Panc1 (cell line): ENCODE results near the gene RORC. TPM values are rescaled to one million over a fixed set of nuclear protein-coding genes. Genes with fewer than 3 reads are reported as not detected.
"Not testable (repeated sequence)": the region's sequence is repeated elsewhere in the genome, so short reads cannot be mapped to it uniquely, and the experiment has no call there.

Experiments
- ATAC-seq: fragments of 200-7000 bp; cut with Tn5 transposase; 2 replicates; pipeline ENCODE4 v1.9.1; 2020; ENCODE audit warnings: mild to moderate bottlenecking, moderate library complexity
- BruUV-seq: library from RNA; stranded (reverse); fragments of 400-500 nt; replicated peaks from 2 replicates; lab custom pipeline; 2021; lab: Mats Ljungman, UMichigan
- CTCF ChIA-PET: fragments of 300-600 bp; sonication (Branson Sonifier 250); formaldehyde crosslinking; loops from one replicate; lab custom pipeline; 2022; ENCODE audit warnings: antibody characterized with exemption; lab: Charles Lee
- POLR2A ChIA-PET: fragments of 300-600 bp; sonication (Branson Sonifier 250); formaldehyde crosslinking; loops from one replicate; lab custom pipeline; 2022; ENCODE audit warnings: antibody characterized with exemption; lab: Charles Lee
- DNase-seq: peaks from one replicate; pipeline ENCODE4 v3.0.0-alpha.2; 2010; ENCODE audit warnings: low read depth, low spot score
- H3K27ac ChIP-seq: 2 replicates; pipeline ENCODE4 v1.5.1; 2011; ENCODE audit warnings: mild to moderate bottlenecking, low read length, inconsistent platforms
- H3K27me3 ChIP-seq: fragments of 200-500 bp; sonication (Bioruptor generic); 2 replicates; pipeline ENCODE4 v1.6.0; 2014; ENCODE audit warnings: low read length, inconsistent platforms; ENCODE audit not compliant: control insufficient read depth, insufficient read depth
- H3K36me3 ChIP-seq: fragments of 200-500 bp; sonication (Bioruptor generic); 2 replicates; pipeline ENCODE4 v1.5.1; 2014; ENCODE audit warnings: inconsistent platforms, mild to moderate bottlenecking, low read length, moderate library complexity; ENCODE audit not compliant: control insufficient read depth, insufficient read depth
- H3K4me1 ChIP-seq: 2 replicates; pipeline ENCODE4 v1.5.1; 2011; ENCODE audit warnings: inconsistent platforms, mild to moderate bottlenecking, low read length, moderate library complexity; ENCODE audit not compliant: control insufficient read depth, insufficient read depth
- H3K4me3 ChIP-seq, 2 experiments: 2 replicates each; pipeline ENCODE4 v1.5.1; 2011 to 2012; ENCODE audit warnings: low read depth in 2 of 2, low read length in 2 of 2, mild to moderate bottlenecking in 2 of 2, inconsistent platforms in 1 of 2, moderate library complexity in 1 of 2
- H3K9me3 ChIP-seq: fragments of 200-500 bp; sonication (Bioruptor generic); 2 replicates; pipeline ENCODE4 v1.5.1; 2014; ENCODE audit warnings: low read depth, mild to moderate bottlenecking, inconsistent platforms, low read length, moderate library complexity; ENCODE audit not compliant: control insufficient read depth, insufficient read depth
- POLR2AphosphoS5 ChIP-seq: IDR thresholded peaks from 2 replicates; pipeline ENCODE4 v1.6.1; 2012; ENCODE audit warnings: mild to moderate bottlenecking, low read depth, low read length, moderate library complexity
- SIN3A ChIP-seq: IDR thresholded peaks from 2 replicates; pipeline ENCODE4 v1.6.1; 2012; ENCODE audit warnings: low read depth, mild to moderate bottlenecking, low read length, moderate library complexity, borderline replicate concordance; ENCODE audit not compliant: insufficient read depth
- TCF7L2 ChIP-seq: IDR thresholded peaks from 2 replicates; pipeline ENCODE4 v1.6.1; 2011; ENCODE audit warnings: mild to moderate bottlenecking, low read depth, low read length, inconsistent platforms
- in situ Hi-C: cut with HindIII; loops from 2 replicates; pipeline ENCODE4 v1.10.0; 2016; ENCODE audit warnings: low sequenced_read_pairs, low pct_unique_long_range_greater_than_20kb
- intact Hi-C: fragments of 100-400 bp; cut with micrococcal nuclease; formaldehyde crosslinking; loops from one replicate; pipeline ENCODE4 v1.10.0; 2022; ENCODE audit not compliant: unreplicated experiment
- total RNA-seq: library from RNA; stranded (reverse); gene quantifications from one replicate; pipeline ENCODE4 v1.2.1, GENCODE V29; 2021; ENCODE audit not compliant: unreplicated experiment
- TF ChIP-seq, protein P1 (sequence below), 2 experiments: IDR thresholded peaks; 2 replicates each; pipeline ENCODE4 v1.6.1; 2011 to 2012; ENCODE audit warnings: low read depth in 2 of 2, control low read depth in 1 of 2, low read length in 1 of 2, mild to moderate bottlenecking in 1 of 2, moderate library complexity in 1 of 2; ENCODE audit not compliant: insufficient read depth in 1 of 2
- TF ChIP-seq, protein P2 (sequence below): fragments of 450-650 bp; IDR thresholded peaks from 2 replicates; pipeline ENCODE4 v1.5.1; 2017; ENCODE audit warnings: mild to moderate bottlenecking

The RORC gene
- total RNA-seq, 1 experiment from 2014 or later: not detected

DNA sequence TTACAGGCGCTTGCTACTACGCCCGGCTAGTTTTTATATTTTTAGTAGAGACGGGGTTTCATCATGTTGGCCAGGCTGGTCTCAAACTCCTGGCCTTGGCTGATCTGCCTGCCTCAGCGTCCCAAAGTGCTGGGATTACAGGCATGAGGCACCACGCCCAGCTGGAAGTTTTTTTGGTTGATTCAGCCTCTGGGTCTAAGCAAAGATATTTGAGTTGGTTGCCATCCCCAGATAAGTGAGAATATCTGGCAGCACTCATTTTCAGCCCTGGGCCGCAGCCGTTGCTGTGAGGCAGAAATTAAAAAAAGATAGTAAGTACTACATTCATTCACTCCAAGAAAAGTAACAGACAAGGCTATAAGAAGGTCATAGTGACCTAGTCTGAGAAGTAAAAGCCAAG is 23.9 kb upstream of the RORC start:
- H3K4me3 ChIP-seq, H3K27me3 ChIP-seq, H3K9me3 ChIP-seq, ATAC-seq, CTCF ChIA-PET, DNase-seq, H3K27ac ChIP-seq, intact Hi-C loops, H3K4me1 ChIP-seq, in situ Hi-C loops, BruUV-seq, H3K36me3 ChIP-seq: not testable (repeated sequence)
- POLR2A ChIA-PET: interaction anchor here (0.6 kb wide), 1 partner anchor 8 kb away, joined by 4 read pairs; no protein-coding TSS in a partner anchor

DNA sequence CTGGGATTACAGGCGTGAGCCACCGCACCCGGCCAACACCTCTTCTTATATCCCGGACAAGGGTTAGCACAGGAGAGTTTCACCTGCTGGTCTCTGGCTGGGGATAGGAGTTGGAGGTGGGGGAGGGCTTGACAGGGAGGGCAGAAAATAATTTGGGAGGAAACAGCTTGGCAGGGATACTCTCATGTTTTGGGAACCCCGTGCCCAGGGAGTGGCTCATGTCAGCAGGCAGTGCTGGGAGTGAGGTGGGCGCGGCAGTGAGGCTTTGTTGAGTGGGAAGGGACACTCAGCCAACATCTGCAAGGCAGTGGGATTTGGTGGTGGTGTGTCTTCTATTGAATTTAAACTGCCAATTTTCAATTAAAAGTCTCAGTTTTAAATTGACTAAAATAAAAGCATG is 23.1 kb upstream of the RORC start:
- POLR2A ChIA-PET: no interaction called here

DNA sequence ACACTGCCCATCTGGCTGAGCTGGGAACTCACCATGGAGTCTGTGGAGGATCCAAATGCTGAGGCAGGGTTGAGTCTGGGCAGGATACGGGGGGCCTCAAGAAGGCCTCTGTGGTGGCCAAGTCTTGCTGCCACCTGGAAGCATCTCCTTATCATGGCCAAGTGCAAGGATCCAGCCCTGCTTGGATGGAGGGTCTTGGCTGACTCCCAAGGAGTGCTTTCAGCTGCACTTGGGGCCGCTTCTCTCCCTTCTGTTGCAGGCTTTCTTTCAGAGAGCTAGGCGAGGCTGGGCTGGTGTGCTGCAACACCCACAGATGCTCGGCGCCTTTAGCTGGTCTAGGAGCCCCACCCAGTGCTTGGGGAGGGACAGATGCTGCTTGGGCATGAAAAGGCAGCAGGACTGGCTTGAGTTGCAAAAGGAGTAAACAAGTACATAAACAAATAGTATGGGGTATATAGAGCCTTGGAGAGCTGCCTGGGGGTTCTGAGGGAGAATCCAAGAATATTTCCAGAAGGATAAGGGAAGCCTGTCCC is 21.9 kb upstream of the RORC start, which contains the start of gene THEM5:
Gene THEM5 (minus strand): TSS at position 302 of the 533 bp plus-strand sequence. CDS start 147 bp downstream, at position 155.
- Histone ChIP-seq H3K36me3 (no peaks in the 10 kb centered on the region), H3K4me1 (no peaks in the 10 kb centered on the region), H3K9me3 (no peaks in the 10 kb centered on the region), H3K27me3 (no peaks in the 10 kb centered on the region), H3K4me3 (no peak within 1 kb of the TSS), H3K27ac (no peak within 1 kb of the TSS)
- no peak for TF ChIP-seq SIN3A
- no peak for TF ChIP-seq POLR2AphosphoS5
- ATAC-seq (peak; percentile 65; the same call in 1 of the 2 replicates), DNase-seq (no peak)
- intact Hi-C loops (no loop called here), in situ Hi-C loops (no loop called here)
- ChIA-PET CTCF (no interaction called here), POLR2A (no interaction called here)
- BruUV-seq: no TSS peak

More for the DNA sequence above, 23.1 kb upstream of the RORC start:
- TF ChIP-seq SIN3A (no peak), TCF7L2 (no peak), POLR2AphosphoS5 (no peak)
- TF ChIP-seq, protein P1, sequence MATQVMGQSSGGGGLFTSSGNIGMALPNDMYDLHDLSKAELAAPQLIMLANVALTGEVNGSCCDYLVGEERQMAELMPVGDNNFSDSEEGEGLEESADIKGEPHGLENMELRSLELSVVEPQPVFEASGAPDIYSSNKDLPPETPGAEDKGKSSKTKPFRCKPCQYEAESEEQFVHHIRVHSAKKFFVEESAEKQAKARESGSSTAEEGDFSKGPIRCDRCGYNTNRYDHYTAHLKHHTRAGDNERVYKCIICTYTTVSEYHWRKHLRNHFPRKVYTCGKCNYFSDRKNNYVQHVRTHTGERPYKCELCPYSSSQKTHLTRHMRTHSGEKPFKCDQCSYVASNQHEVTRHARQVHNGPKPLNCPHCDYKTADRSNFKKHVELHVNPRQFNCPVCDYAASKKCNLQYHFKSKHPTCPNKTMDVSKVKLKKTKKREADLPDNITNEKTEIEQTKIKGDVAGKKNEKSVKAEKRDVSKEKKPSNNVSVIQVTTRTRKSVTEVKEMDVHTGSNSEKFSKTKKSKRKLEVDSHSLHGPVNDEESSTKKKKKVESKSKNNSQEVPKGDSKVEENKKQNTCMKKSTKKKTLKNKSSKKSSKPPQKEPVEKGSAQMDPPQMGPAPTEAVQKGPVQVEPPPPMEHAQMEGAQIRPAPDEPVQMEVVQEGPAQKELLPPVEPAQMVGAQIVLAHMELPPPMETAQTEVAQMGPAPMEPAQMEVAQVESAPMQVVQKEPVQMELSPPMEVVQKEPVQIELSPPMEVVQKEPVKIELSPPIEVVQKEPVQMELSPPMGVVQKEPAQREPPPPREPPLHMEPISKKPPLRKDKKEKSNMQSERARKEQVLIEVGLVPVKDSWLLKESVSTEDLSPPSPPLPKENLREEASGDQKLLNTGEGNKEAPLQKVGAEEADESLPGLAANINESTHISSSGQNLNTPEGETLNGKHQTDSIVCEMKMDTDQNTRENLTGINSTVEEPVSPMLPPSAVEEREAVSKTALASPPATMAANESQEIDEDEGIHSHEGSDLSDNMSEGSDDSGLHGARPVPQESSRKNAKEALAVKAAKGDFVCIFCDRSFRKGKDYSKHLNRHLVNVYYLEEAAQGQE (IDR thresholded peaks at IDR 0.05; ENCODE audit: insufficient read depth in 1 of 2, low read depth in 2 of 2, low read length in 1 of 2): no peak
- TF ChIP-seq, protein P2, sequence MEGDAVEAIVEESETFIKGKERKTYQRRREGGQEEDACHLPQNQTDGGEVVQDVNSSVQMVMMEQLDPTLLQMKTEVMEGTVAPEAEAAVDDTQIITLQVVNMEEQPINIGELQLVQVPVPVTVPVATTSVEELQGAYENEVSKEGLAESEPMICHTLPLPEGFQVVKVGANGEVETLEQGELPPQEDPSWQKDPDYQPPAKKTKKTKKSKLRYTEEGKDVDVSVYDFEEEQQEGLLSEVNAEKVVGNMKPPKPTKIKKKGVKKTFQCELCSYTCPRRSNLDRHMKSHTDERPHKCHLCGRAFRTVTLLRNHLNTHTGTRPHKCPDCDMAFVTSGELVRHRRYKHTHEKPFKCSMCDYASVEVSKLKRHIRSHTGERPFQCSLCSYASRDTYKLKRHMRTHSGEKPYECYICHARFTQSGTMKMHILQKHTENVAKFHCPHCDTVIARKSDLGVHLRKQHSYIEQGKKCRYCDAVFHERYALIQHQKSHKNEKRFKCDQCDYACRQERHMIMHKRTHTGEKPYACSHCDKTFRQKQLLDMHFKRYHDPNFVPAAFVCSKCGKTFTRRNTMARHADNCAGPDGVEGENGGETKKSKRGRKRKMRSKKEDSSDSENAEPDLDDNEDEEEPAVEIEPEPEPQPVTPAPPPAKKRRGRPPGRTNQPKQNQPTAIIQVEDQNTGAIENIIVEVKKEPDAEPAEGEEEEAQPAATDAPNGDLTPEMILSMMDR: no peak
- H3K36me3 ChIP-seq: no peaks in the 10 kb centered on the region
- ATAC-seq (no peak), DNase-seq (no peak)
- CTCF ChIA-PET: no interaction called here
- in situ Hi-C loops (no loop called here), intact Hi-C loops (no loop called here)
- no peaks in the 10 kb centered on the region for H3K9me3 ChIP-seq
- no TSS peak for BruUV-seq
- no peaks in the 10 kb centered on the region for H3K27me3 ChIP-seq
- H3K4me3 ChIP-seq: no peak overlapping the region
- H3K27ac ChIP-seq: no peak overlapping the region
- H3K4me1 ChIP-seq: no peaks in the 10 kb centered on the region
